Measurements from ENCODE around the gene BDKRB1. TPM values are rescaled to one million over a fixed set of nuclear protein-coding genes. Genes with fewer than 3 reads are reported as not detected.

Gene BDKRB1
- total and polyA plus RNA-seq, 9 of the 15 experiments (the other 6 are each of a cell fraction or from before 2014, with no cell fraction given), result 0.06 to 0.23 (median 0.09) TPM; not detected in 1

DNA sequence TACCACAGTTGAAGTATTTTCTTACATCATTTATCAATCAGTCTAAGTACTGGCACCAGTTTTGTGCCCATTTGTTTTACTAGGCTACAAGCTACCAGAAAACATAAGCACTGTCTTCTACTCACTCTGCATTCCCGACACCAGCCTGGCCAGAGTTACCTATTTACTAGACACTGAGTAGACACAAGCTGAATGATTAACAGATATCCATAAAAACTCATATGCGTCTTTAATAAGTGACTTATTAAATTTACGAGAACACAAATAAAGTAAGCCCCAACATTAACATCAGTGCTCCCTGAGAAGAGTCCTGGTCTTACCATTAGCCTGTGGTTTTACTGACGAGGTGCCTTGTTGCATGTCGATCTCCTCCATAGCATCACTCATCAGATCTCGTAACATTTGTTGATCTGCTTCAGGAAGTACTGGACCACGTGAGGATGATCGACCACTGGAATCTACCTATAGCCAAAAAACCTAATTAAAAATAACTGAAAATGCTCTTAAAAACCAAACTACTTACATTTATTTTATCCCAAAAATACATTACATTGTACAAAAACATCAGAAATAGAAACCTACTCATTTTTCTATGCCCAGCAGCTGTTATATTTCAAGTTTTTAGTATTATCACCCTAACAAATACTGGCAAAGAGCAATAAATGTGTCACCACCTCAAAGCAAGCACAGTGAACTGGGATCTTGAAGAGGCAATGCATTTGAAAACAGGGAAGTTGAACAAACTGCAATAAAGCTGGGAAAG lies 53.3 kb downstream of the BDKRB1 start:
- no peak overlapping the region for H2AFZ ChIP-seq (ENCODE audit: low read depth, low read length)
- no TSS peak for BruUV-seq (replicated peaks)
- no peaks in the 10 kb centered on the region for H3K79me2 ChIP-seq (ENCODE audit: control insufficient read depth, insufficient read depth, low read length)
- TF ChIP-seq ZBTB17 (CRISPR knock-in tag; IDR thresholded peaks at IDR 0.05) (no peak), HDAC1 (IDR thresholded peaks at IDR 0.05) (no peak), NELFE (IDR thresholded peaks at IDR 0.05; ENCODE audit: insufficient read depth, insufficient read length) (no peak), E2F6 (IDR thresholded peaks at IDR 0.05; ENCODE audit: borderline replicate concordance in 1 of 2, extremely low read depth in 1 of 2, insufficient read depth in 1 of 2, insufficient read length in 1 of 2, low read depth in 1 of 2, low read length in 1 of 2, poor library complexity in 1 of 2, severe bottlenecking in 1 of 2) (no peak)
- ChIA-PET CTCF (ENCODE audit: low intra/inter-chr PET ratio) (interaction anchor here (1.6 kb wide), 1 partner anchor 115 kb away, joined by 4 read pairs; no protein-coding TSS in a partner anchor), POLR2A (no interaction called here)
- no peak overlapping the region for H3K4me2 ChIP-seq (ENCODE audit: insufficient read depth, low read length)
- in situ Hi-C loops (cut with MboI) (no loop called here), intact Hi-C loops (cut with micrococcal nuclease) (no loop called here)
- H3K4me3 ChIP-seq, result no peak overlapping the region
- no peaks in the 10 kb centered on the region for H3K4me1 ChIP-seq (replicated peaks in 1 of 2; ENCODE audit: control insufficient read depth in 2 of 2, insufficient read depth in 2 of 2, low read length in 2 of 2)
- no peaks in the 10 kb centered on the region for H3K27me3 ChIP-seq (ENCODE audit: control insufficient read depth in 2 of 2, insufficient read depth in 2 of 2, low read length in 2 of 2)
- FAIRE-seq (no peak), ATAC-seq (no peak), DNase-seq (ENCODE audit: extremely low read depth in 1 of 4, low spot score in 3 of 4) (no peak)
- no peaks in the 10 kb centered on the region for H3K9me3 ChIP-seq (replicated peaks; ENCODE audit: control insufficient read depth, insufficient read depth, low read depth, low read length)
- 85% methylated on average over 8 of the region's 8 CpGs for WGBS (ENCODE audit: insufficient coverage, low coverage, missing lambda C conversion rate)
- H3K9me1 ChIP-seq (ENCODE audit: control insufficient read depth, insufficient read depth, low read length), result no peaks in the 10 kb centered on the region
- H3K27ac ChIP-seq (ENCODE audit: extremely low read depth, low read depth, low read length), result no peak overlapping the region
- no peaks in the 10 kb centered on the region for H4K20me1 ChIP-seq (replicated peaks; ENCODE audit: control insufficient read depth, insufficient read depth, low read length)
- peaks cover 40% of the 10 kb centered on the region; the same call in 2 of the 3 replicates for H3K36me3 ChIP-seq (ENCODE audit: control insufficient read depth, insufficient read depth, low read length)
- no peak overlapping the region for H3K9ac ChIP-seq (ENCODE audit: insufficient read depth in 1 of 2, low read depth in 2 of 2, low read length in 2 of 2)
